Measurements from ENCODE around the gene TUFT1. TPM values are rescaled to one million over a fixed set of nuclear protein-coding genes. Genes with fewer than 3 reads are reported as not detected.

The TUFT1 gene
- total and polyA plus RNA-seq, 2 of the 4 experiments (the other 2 are of a cell fraction): 21.2 to 30.3 TPM

Small RNAs within 50 kb of the gene (microRNA-seq; reads per million reads assigned to microRNA genes)
- 0 reads per million in 2 experiments for gene MIR554 (ENCODE audit: insufficient read depth in 1 of 2, insufficient read length in 1 of 2, unreplicated experiment in 1 of 2)
- not detected for gene RF00405 (ENCODE audit: insufficient read depth, insufficient read length)
- not detected for gene RNU6-1062P (ENCODE audit: insufficient read depth, insufficient read length)

Small RNAs within 50 kb of the gene (small RNA-seq; reads per million reads assigned to genes)
- gene MIR554 (0 reads per million in 5 experiments), gene RF00405 (0 to 0.18 (median 0) reads per million in 5 experiments), gene RNU6-1062P (0 to 1.2 (median 0) reads per million in 5 experiments)

Other genes starting within 250 kb of the TUFT1 start
- gene PI4KB, start 212.9 kb upstream of the TUFT1 start, total RNA-seq (2012; rRNA removed): 77.2 and 94.5 TPM in 2 replicates
- gene PI4KB, start 212.9 kb upstream of the TUFT1 start, polyA plus RNA-seq (2012; rRNA removed): 82.4 and 91.5 TPM in 2 replicates
- 37.8 and 44.4 TPM in 2 replicates for gene RFX5, start 193.1 kb upstream of the TUFT1 start, total RNA-seq (2012; rRNA removed)
- gene RFX5, start 193.1 kb upstream of the TUFT1 start, polyA plus RNA-seq (2012; rRNA removed): 26.8 and 29.3 TPM in 2 replicates
- 21.1 and 21.3 TPM in 2 replicates for gene SELENBP1, start 167.6 kb upstream of the TUFT1 start, total RNA-seq (2012; rRNA removed)
- 54.9 and 56.9 TPM in 2 replicates for gene SELENBP1, start 167.6 kb upstream of the TUFT1 start, polyA plus RNA-seq (2012; rRNA removed)
- gene PSMB4, start 140.7 kb upstream of the TUFT1 start, total RNA-seq (2012; rRNA removed): 376 and 457 TPM in 2 replicates
- gene PSMB4, start 140.7 kb upstream of the TUFT1 start, polyA plus RNA-seq (2012; rRNA removed): 565 and 640 TPM in 2 replicates
- 15.0 and 20.8 TPM in 2 replicates for gene POGZ, start 80.8 kb upstream of the TUFT1 start, total RNA-seq (2012; rRNA removed)
- 27.4 and 33.5 TPM in 2 replicates for gene POGZ, start 80.8 kb upstream of the TUFT1 start, polyA plus RNA-seq (2012; rRNA removed)
- gene CGN, start 28.9 kb upstream of the TUFT1 start, total RNA-seq (2012; rRNA removed): 0.28 and 0.36 TPM in 2 replicates
- 0.34 and 0.36 TPM in 2 replicates for gene CGN, start 28.9 kb upstream of the TUFT1 start, polyA plus RNA-seq (2012; rRNA removed)
- 25.6 and 34.4 TPM in 2 replicates for gene SNX27, start 71.7 kb downstream of the TUFT1 start, total RNA-seq (2012; rRNA removed)
- 9.3 and 12.3 TPM in 2 replicates for gene SNX27, start 71.7 kb downstream of the TUFT1 start, polyA plus RNA-seq (2012; rRNA removed)
- not detected in 2 replicates for gene CELF3, start 176.5 kb downstream of the TUFT1 start, total RNA-seq (2012; rRNA removed)
- not detected in 2 replicates for gene CELF3, start 176.5 kb downstream of the TUFT1 start, polyA plus RNA-seq (2012; rRNA removed)
- gene RIIAD1, start 181.2 kb downstream of the TUFT1 start, total RNA-seq (2012; rRNA removed): not detected in 2 replicates
- not detected in 2 replicates for gene RIIAD1, start 181.2 kb downstream of the TUFT1 start, polyA plus RNA-seq (2012; rRNA removed)
- 65.4 and 85.8 TPM in 2 replicates for gene MRPL9, start 223.2 kb downstream of the TUFT1 start, total RNA-seq (2012; rRNA removed)
- gene MRPL9, start 223.2 kb downstream of the TUFT1 start, polyA plus RNA-seq (2012; rRNA removed): 77.3 and 87.5 TPM in 2 replicates